Caco-2 (cell line): Measurements from ENCODE around the gene PMPCA. TPM values are rescaled to one million over a fixed set of nuclear protein-coding genes. Genes with fewer than 3 reads are reported as not detected.

ENCODE experiments used
- BruUV-seq: library from RNA; stranded (reverse); fragments of 400-500 nt; replicated peaks from 2 replicates; lab custom pipeline; 2021; lab: Mats Ljungman, UMichigan
- CTCF ChIA-PET: fragments of 300-600 bp; sonication (Branson Sonifier 250); formaldehyde crosslinking; loops from one replicate; lab custom pipeline; 2022; ENCODE audit warnings: antibody characterized with exemption; lab: Charles Lee
- POLR2A ChIA-PET: fragments of 300-600 bp; sonication (Branson Sonifier 250); formaldehyde crosslinking; loops from one replicate; lab custom pipeline; 2022; ENCODE audit warnings: antibody characterized with exemption; lab: Charles Lee
- DNase-seq, 2 experiments: peaks; one replicate each; pipeline versions ENCODE4 v3.0.0 to v3.0.0-alpha.2; 2020 to 2022
- H3K27me3 ChIP-seq: replicated peaks from 2 replicates; pipeline ENCODE4 v1.6.0; 2011; ENCODE audit warnings: low read length; ENCODE audit not compliant: control insufficient read depth, insufficient read depth
- H3K36me3 ChIP-seq: 2 replicates; pipeline ENCODE4 v1.5.1; 2011; ENCODE audit warnings: low read length; ENCODE audit not compliant: control insufficient read depth, insufficient read depth
- H3K4me1 ChIP-seq: fragments of 250-450 bp; sonication (Bioruptor Pico); 2 replicates; pipeline ENCODE4 v1.5.1; 2020; ENCODE audit warnings: mild to moderate bottlenecking
- H3K4me3 ChIP-seq: 2 replicates; pipeline ENCODE4 v1.5.1; 2011; ENCODE audit warnings: low read depth, mild to moderate bottlenecking, control low read depth, low read length
- H3K9me3 ChIP-seq: fragments of 250-450 bp; sonication (Bioruptor Pico); 2 replicates; pipeline ENCODE4 v1.5.1; 2020; ENCODE audit warnings: mild to moderate bottlenecking, moderate library complexity
- H3K27ac Mint-ChIP-seq: one replicate; pipeline ENCODE4 v1.8.0; 2022; ENCODE audit warnings: mixed read lengths; ENCODE audit not compliant: unreplicated experiment
- H3K27me3 Mint-ChIP-seq: one replicate; pipeline ENCODE4 v1.8.0; 2022; ENCODE audit warnings: mixed read lengths; ENCODE audit not compliant: insufficient read depth, unreplicated experiment
- H3K36me3 Mint-ChIP-seq: one replicate; pipeline ENCODE4 v1.8.0; 2022; ENCODE audit warnings: mild to moderate bottlenecking, mixed read lengths; ENCODE audit not compliant: insufficient read depth, unreplicated experiment
- H3K4me1 Mint-ChIP-seq: one replicate; pipeline ENCODE4 v1.8.0; 2022; ENCODE audit warnings: low read depth, mixed read lengths; ENCODE audit not compliant: unreplicated experiment
- H3K4me3 Mint-ChIP-seq: one replicate; pipeline ENCODE4 v1.8.0; 2022; ENCODE audit warnings: mild to moderate bottlenecking, moderate library complexity, mixed read lengths; ENCODE audit not compliant: unreplicated experiment
- H3K9me3 Mint-ChIP-seq: one replicate; pipeline ENCODE4 v1.8.0; 2022; ENCODE audit warnings: mixed read lengths; ENCODE audit not compliant: unreplicated experiment
- intact Hi-C: fragments of 100-400 bp; cut with micrococcal nuclease; formaldehyde crosslinking; loops from one replicate; pipeline ENCODE4 v1.10.0; 2022; ENCODE audit not compliant: unreplicated experiment
- total RNA-seq: library from RNA; stranded (reverse); gene quantifications from 2 replicates; pipeline ENCODE4 v1.2.3, GENCODE V29; 2022
- TF ChIP-seq, protein P1 (sequence below), 2 experiments: fragments of 200-600 bp in 1 of 2; IDR thresholded peaks; 1 replicate in 1 of 2; 2 replicates in 1 of 2; pipeline versions ENCODE4 v1.5.1 to v1.8.0; 2011 to 2022; ENCODE audit warnings: antibody characterized with exemption in 1 of 2, control low read depth in 1 of 2, inconsistent platforms in 1 of 2, low read depth in 1 of 2, low read length in 1 of 2, mild to moderate bottlenecking in 1 of 2, moderate library complexity in 1 of 2; ENCODE audit not compliant: insufficient read depth in 1 of 2, severe bottlenecking in 1 of 2, unreplicated experiment in 1 of 2

The PMPCA gene
- total RNA-seq, 1 experiment from 2014 or later: 91.5 TPM

GRCh38 chr9:136466155-136466541, 55.7 kb downstream of the PMPCA start:
- H3K36me3 ChIP-seq: peaks cover 5% of the 10 kb centered on the region
- H3K4me3 ChIP-seq: no peak overlapping the region
- no peaks in the 10 kb centered on the region for H3K27me3 Mint-ChIP-seq
- TF ChIP-seq, protein P1, sequence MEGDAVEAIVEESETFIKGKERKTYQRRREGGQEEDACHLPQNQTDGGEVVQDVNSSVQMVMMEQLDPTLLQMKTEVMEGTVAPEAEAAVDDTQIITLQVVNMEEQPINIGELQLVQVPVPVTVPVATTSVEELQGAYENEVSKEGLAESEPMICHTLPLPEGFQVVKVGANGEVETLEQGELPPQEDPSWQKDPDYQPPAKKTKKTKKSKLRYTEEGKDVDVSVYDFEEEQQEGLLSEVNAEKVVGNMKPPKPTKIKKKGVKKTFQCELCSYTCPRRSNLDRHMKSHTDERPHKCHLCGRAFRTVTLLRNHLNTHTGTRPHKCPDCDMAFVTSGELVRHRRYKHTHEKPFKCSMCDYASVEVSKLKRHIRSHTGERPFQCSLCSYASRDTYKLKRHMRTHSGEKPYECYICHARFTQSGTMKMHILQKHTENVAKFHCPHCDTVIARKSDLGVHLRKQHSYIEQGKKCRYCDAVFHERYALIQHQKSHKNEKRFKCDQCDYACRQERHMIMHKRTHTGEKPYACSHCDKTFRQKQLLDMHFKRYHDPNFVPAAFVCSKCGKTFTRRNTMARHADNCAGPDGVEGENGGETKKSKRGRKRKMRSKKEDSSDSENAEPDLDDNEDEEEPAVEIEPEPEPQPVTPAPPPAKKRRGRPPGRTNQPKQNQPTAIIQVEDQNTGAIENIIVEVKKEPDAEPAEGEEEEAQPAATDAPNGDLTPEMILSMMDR (IDR thresholded peaks at IDR 0.05; ENCODE audit: insufficient read depth in 1 of 2, low read depth in 1 of 2, low read length in 1 of 2, severe bottlenecking in 1 of 2, unreplicated experiment in 1 of 2): no peak
- H3K27ac Mint-ChIP-seq: no peak overlapping the region
- CTCF ChIA-PET: no interaction called here
- BruUV-seq: no TSS peak
- DNase-seq: no peak
- no peak overlapping the region for H3K4me3 Mint-ChIP-seq
- intact Hi-C loops: no loop called here
- no peaks in the 10 kb centered on the region for H3K4me1 ChIP-seq
- peaks cover 90% of the 10 kb centered on the region for H3K36me3 Mint-ChIP-seq
- H3K4me1 Mint-ChIP-seq: no peaks in the 10 kb centered on the region
- H3K9me3 Mint-ChIP-seq: no peaks in the 10 kb centered on the region
- H3K27me3 ChIP-seq: no peaks in the 10 kb centered on the region
- POLR2A ChIA-PET: no interaction called here
- no peaks in the 10 kb centered on the region for H3K9me3 ChIP-seq

DNA sequence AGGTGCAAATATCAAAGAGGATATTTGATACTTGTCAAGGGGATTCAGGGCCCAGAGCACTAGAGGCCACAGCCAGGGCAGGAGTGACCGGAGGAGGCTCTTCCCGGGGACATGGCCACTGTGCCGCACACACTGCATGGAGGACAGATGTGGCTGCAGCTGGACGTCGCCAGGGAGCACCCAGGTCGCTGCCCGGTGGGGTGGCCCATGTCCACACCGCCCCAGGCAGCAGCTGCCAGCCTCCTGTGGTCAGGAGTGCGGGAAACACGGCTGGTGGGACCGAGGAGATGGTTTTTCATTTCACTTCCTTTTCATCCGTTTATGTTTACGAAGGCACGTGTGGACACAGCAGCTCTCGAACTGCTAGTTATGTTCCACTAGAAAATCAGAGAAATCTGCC, 57.3 kb downstream of the PMPCA start:
- H3K36me3 ChIP-seq: peaks cover 8% of the 10 kb centered on the region

GRCh38 chr9:136470356-136470755, 59.9 kb downstream of the PMPCA start:
- TF ChIP-seq, protein P1 (IDR thresholded peaks at IDR 0.05; ENCODE audit: insufficient read depth in 1 of 2, low read depth in 1 of 2, low read length in 1 of 2, severe bottlenecking in 1 of 2, unreplicated experiment in 1 of 2): no peak
- no peaks in the 10 kb centered on the region for H3K27me3 Mint-ChIP-seq
- no peaks in the 10 kb centered on the region for H3K9me3 ChIP-seq
- no peak overlapping the region for H3K4me3 ChIP-seq
- intact Hi-C loops: no loop called here
- CTCF ChIA-PET: no interaction called here
- H3K36me3 ChIP-seq: peaks cover 8% of the 10 kb centered on the region
- H3K9me3 Mint-ChIP-seq: no peaks in the 10 kb centered on the region
- no peaks in the 10 kb centered on the region for H3K4me1 ChIP-seq
- no TSS peak for BruUV-seq
- DNase-seq: no peak
- H3K36me3 Mint-ChIP-seq: peaks cover 92% of the 10 kb centered on the region
- H3K4me1 Mint-ChIP-seq: no peaks in the 10 kb centered on the region
- no peaks in the 10 kb centered on the region for H3K27me3 ChIP-seq
- no peak overlapping the region for H3K27ac Mint-ChIP-seq
- no peak overlapping the region for H3K4me3 Mint-ChIP-seq
- POLR2A ChIA-PET: no interaction called here

More for the DNA sequence above, 57.3 kb downstream of the PMPCA start:
- Mint-ChIP-seq H3K4me3 (no peak overlapping the region), H3K36me3 (peaks cover 91% of the 10 kb centered on the region), H3K27me3 (no peaks in the 10 kb centered on the region), H3K27ac (no peak overlapping the region), H3K9me3 (no peaks in the 10 kb centered on the region), H3K4me1 (no peaks in the 10 kb centered on the region)
- Histone ChIP-seq H3K4me1 (no peaks in the 10 kb centered on the region), H3K4me3 (no peak overlapping the region), H3K9me3 (no peaks in the 10 kb centered on the region), H3K27me3 (no peaks in the 10 kb centered on the region)
- intact Hi-C loops: no loop called here
- POLR2A ChIA-PET: no interaction called here
- TF ChIP-seq, protein P1 (IDR thresholded peaks at IDR 0.05; ENCODE audit: insufficient read depth in 1 of 2, low read depth in 1 of 2, low read length in 1 of 2, severe bottlenecking in 1 of 2, unreplicated experiment in 1 of 2): no peak
- CTCF ChIA-PET: interaction anchor here (1.0 kb wide), 1 partner anchor 58 kb away, joined by 3 read pairs; no protein-coding TSS in a partner anchor
- DNase-seq: no peak
- no TSS peak for BruUV-seq
